ENCODE data around the gene CCR2.

CCR2 gene

DNA sequence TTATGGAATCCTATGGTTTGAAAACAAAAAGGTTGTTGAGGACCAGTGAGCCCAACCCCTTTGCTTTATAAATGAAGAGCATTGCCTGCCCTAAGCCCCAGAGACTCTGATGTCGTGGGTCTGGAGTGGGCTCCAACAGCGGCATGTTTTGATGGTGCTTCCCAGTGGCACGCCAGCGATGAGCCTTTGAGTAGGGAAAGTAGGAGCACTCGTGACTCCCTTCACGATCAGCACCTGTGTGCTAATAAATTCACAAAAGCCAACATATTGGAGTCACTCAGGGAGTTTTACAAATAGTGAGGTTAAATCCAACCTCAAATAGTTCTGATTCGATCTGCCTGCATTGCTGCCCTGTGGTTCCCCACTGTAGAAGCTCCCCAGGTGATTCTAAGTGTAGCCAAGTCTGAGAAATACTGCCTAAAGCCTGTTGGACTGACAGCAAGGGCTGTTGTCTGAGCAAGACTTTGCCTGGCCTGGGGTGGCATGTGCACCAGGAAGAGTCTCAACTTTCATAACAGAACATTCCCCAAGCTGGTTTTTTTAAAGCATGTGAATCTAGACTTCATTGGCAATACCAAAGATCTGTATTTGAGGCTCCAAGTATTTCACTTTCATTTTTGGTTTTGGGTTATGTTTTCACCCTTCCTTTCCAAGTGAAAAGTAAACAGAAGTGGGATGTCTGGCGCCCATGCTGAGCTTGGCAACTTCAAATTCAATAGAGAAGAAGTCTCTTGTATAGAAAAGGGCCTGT is 26.7 kb downstream of the CCR2 start:
- TF ChIP-seq, protein P1, sequence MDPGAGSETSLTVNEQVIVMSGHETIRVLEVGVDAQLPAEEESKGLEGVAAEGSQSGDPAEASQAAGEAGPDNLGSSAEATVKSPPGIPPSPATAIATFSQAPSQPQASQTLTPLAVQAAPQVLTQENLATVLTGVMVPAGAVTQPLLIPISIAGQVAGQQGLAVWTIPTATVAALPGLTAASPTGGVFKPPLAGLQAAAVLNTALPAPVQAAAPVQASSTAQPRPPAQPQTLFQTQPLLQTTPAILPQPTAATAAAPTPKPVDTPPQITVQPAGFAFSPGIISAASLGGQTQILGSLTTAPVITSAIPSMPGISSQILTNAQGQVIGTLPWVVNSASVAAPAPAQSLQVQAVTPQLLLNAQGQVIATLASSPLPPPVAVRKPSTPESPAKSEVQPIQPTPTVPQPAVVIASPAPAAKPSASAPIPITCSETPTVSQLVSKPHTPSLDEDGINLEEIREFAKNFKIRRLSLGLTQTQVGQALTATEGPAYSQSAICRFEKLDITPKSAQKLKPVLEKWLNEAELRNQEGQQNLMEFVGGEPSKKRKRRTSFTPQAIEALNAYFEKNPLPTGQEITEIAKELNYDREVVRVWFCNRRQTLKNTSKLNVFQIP (CRISPR knock-in tag; IDR thresholded peaks at IDR 0.05; ENCODE audit: borderline replicate concordance, low read depth) = no peak
- TF ChIP-seq ZC3H10 (CRISPR knock-in tag; IDR thresholded peaks at IDR 0.05) = no peak
- no peak for TF ChIP-seq RARB (CRISPR knock-in tag; IDR thresholded peaks at IDR 0.05)
- TF ChIP-seq CSDC2 (CRISPR knock-in tag; IDR thresholded peaks at IDR 0.05) = no peak
- no peak for TF ChIP-seq PPARA (CRISPR knock-in tag; IDR thresholded peaks at IDR 0.05; ENCODE audit: borderline replicate concordance)
- TF ChIP-seq, protein P2, sequence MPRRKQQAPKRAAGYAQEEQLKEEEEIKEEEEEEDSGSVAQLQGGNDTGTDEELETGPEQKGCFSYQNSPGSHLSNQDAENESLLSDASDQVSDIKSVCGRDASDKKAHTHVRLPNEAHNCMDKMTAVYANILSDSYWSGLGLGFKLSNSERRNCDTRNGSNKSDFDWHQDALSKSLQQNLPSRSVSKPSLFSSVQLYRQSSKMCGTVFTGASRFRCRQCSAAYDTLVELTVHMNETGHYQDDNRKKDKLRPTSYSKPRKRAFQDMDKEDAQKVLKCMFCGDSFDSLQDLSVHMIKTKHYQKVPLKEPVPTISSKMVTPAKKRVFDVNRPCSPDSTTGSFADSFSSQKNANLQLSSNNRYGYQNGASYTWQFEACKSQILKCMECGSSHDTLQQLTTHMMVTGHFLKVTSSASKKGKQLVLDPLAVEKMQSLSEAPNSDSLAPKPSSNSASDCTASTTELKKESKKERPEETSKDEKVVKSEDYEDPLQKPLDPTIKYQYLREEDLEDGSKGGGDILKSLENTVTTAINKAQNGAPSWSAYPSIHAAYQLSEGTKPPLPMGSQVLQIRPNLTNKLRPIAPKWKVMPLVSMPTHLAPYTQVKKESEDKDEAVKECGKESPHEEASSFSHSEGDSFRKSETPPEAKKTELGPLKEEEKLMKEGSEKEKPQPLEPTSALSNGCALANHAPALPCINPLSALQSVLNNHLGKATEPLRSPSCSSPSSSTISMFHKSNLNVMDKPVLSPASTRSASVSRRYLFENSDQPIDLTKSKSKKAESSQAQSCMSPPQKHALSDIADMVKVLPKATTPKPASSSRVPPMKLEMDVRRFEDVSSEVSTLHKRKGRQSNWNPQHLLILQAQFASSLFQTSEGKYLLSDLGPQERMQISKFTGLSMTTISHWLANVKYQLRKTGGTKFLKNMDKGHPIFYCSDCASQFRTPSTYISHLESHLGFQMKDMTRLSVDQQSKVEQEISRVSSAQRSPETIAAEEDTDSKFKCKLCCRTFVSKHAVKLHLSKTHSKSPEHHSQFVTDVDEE (CRISPR knock-in tag; IDR thresholded peaks at IDR 0.05) = no peak
- TF ChIP-seq TCF4 (CRISPR knock-in tag; IDR thresholded peaks at IDR 0.05; ENCODE audit: borderline replicate concordance) = no peak
- TF ChIP-seq, protein P3, sequence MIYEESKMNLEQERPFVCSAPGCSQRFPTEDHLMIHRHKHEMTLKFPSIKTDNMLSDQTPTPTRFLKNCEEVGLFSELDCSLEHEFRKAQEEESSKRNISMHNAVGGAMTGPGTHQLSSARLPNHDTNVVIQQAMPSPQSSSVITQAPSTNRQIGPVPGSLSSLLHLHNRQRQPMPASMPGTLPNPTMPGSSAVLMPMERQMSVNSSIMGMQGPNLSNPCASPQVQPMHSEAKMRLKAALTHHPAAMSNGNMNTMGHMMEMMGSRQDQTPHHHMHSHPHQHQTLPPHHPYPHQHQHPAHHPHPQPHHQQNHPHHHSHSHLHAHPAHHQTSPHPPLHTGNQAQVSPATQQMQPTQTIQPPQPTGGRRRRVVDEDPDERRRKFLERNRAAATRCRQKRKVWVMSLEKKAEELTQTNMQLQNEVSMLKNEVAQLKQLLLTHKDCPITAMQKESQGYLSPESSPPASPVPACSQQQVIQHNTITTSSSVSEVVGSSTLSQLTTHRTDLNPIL (CRISPR knock-in tag; IDR thresholded peaks at IDR 0.05; ENCODE audit: low read depth) = no peak
- TF ChIP-seq GLIS3 (CRISPR knock-in tag; IDR thresholded peaks at IDR 0.05) = no peak
- no peak for ATAC-seq

DNA sequence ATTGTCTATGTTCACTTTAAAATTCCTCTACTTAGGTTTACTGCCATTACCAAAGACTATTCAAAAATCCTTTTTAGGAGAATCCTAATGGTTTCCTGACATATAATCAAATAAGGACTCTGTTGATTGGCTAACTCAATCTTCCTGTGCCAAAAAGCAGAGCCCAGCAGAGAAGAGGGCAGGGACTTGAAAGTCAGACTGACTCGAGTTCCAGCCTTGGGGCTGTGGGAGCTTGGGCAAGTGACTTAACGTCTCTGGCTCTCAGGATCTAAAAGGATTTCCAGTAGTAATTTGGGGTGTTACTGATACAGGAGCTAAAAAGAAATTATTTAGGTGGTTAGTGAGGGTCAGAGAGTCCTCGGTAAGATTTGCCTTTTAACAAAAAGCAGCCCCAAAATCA is 27.7 kb downstream of the CCR2 start:
- TF ChIP-seq ZFP3 (CRISPR knock-in tag; IDR thresholded peaks at IDR 0.05) = no peak
- TF ChIP-seq TOX (CRISPR knock-in tag; IDR thresholded peaks at IDR 0.05; ENCODE audit: borderline replicate concordance) = no peak
- no peak for TF ChIP-seq GLIS3 (CRISPR knock-in tag; IDR thresholded peaks at IDR 0.05)
- TF ChIP-seq ZFP30 (CRISPR knock-in tag; IDR thresholded peaks at IDR 0.05) = no peak
- no peak for TF ChIP-seq ZC3H10 (CRISPR knock-in tag; IDR thresholded peaks at IDR 0.05)
- TF ChIP-seq TCF4 (CRISPR knock-in tag; IDR thresholded peaks at IDR 0.05; ENCODE audit: borderline replicate concordance) = no peak
- TF ChIP-seq OSR1 (CRISPR knock-in tag; IDR thresholded peaks at IDR 0.05) = no peak
- TF ChIP-seq CSDC2 (CRISPR knock-in tag; IDR thresholded peaks at IDR 0.05) = no peak
- no peak for TF ChIP-seq RARB (CRISPR knock-in tag; IDR thresholded peaks at IDR 0.05)
- no peak for TF ChIP-seq PPARA (CRISPR knock-in tag; IDR thresholded peaks at IDR 0.05; ENCODE audit: borderline replicate concordance)
- TF ChIP-seq ARNTL (CRISPR knock-in tag; IDR thresholded peaks at IDR 0.05; ENCODE audit: borderline replicate concordance, low read depth) = no peak
- TF ChIP-seq ZNF8 (CRISPR knock-in tag; IDR thresholded peaks at IDR 0.05) = no peak
- TF ChIP-seq CSRNP3 (CRISPR knock-in tag; IDR thresholded peaks at IDR 0.05) = no peak
- TF ChIP-seq BACH2 (CRISPR knock-in tag; IDR thresholded peaks at IDR 0.05; ENCODE audit: borderline replicate concordance) = no peak
- TF ChIP-seq ZNF565 (CRISPR knock-in tag; conservative IDR thresholded peaks at IDR 0.05; ENCODE audit: low read depth) = no peak
- no peak for ATAC-seq

- ATAC-seq = no peak
- TF ChIP-seq CSDC2 (CRISPR knock-in tag; IDR thresholded peaks at IDR 0.05) (no peak), SNAI2 (CRISPR knock-in tag; IDR thresholded peaks at IDR 0.05) (no peak), ISL1 (CRISPR knock-in tag; IDR thresholded peaks at IDR 0.05) (no peak)
- TF ChIP-seq, protein P3 (CRISPR knock-in tag; IDR thresholded peaks at IDR 0.05; ENCODE audit: low read depth) = no peak
Observed at GRCh38 chr3:46383211-46383950, 29.5 kb downstream of the CCR2 start.
